Measurements from ENCODE around the gene BLZF1.
"Not testable (repeated sequence)": the region's sequence is repeated elsewhere in the genome, so short reads cannot be mapped to it uniquely, and the experiment has no call there.

Gene BLZF1, protein sequence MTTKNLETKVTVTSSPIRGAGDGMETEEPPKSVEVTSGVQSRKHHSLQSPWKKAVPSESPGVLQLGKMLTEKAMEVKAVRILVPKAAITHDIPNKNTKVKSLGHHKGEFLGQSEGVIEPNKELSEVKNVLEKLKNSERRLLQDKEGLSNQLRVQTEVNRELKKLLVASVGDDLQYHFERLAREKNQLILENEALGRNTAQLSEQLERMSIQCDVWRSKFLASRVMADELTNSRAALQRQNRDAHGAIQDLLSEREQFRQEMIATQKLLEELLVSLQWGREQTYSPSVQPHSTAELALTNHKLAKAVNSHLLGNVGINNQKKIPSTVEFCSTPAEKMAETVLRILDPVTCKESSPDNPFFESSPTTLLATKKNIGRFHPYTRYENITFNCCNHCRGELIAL

GRCh38 chr1:169367686-169368405 is at the start of gene BLZF1, which contains the start of gene NME7:
Gene BLZF1 (plus strand): TSS chr1:169368195. CDS start chr1:169369523, 1,328 bp downstream.
Gene NME7 (minus strand): TSS chr1:169367797. CDS start chr1:169367710, 87 bp downstream.
- TF ChIP-seq POLR2A (IDR thresholded peaks at IDR 0.05; ENCODE audit: low read length) (peak; percentile 87), GATA1 (IDR thresholded peaks at IDR 0.05; ENCODE audit: low read depth, low read length) (no peak)
- DNase-seq, result peak; percentile 98

- TF ChIP-seq POLR2A (IDR thresholded peaks at IDR 0.05; ENCODE audit: low read length) (no peak), GATA1 (IDR thresholded peaks at IDR 0.05; ENCODE audit: low read depth, low read length) (no peak)
- no peak for DNase-seq
These were observed 49.3 kb upstream of the BLZF1 start for GRCh38 chr1:169318536-169319244.

- TF ChIP-seq POLR2A (IDR thresholded peaks at IDR 0.05; ENCODE audit: low read length) (no peak), GATA1 (IDR thresholded peaks at IDR 0.05; ENCODE audit: low read depth, low read length) (no peak)
- DNase-seq, result peak in 1 of 2 experiments; percentile 11
These were observed 46.5 kb upstream of the BLZF1 start for GRCh38 chr1:169321539-169321938.

DNA sequence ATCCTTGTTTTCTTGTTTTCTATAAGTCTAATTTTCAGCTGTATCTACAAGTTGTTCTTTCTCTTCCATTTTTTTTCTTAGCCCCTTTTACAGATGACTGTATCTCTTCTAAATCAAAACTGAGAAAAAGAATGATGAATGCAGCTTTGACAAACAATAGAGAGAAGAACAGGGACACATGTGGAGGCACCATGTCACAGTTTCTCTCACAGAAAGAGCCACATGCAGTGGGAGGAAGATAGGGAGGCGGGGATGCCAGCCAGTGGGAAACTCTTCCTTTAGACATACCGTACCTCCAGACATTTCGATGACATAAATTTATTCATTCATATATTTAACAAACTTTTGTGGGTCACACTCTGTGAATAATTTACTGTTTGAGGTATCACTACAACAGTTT is 45.9 kb upstream of the BLZF1 start:
- TF ChIP-seq GATA1 (IDR thresholded peaks at IDR 0.05; ENCODE audit: low read depth, low read length) (no peak), POLR2A (IDR thresholded peaks at IDR 0.05; ENCODE audit: low read length) (no peak)
- DNase-seq, result no peak

DNA sequence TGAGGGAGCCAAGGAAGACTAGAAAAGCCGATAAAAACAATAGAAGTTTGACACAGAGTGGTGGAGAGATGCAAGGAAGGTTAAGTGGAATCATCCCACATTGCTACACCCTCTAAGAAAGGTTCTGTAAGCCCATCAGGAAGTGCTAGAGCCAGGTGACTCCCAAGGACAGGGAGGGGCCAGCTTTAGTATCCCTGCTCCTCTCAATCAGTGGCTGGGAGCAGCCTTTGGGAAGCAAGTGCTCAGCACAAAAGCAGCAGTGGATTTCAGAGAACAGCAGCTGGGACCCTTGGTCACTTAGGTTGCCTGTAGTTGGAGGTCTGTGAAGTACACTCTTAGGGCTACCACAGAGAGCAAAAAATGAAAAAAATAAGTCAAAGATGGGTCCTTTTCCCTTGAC is 42.9 kb upstream of the BLZF1 start:
- DNase-seq, result no peak
- TF ChIP-seq GATA1 (IDR thresholded peaks at IDR 0.05; ENCODE audit: low read depth, low read length) (no peak), POLR2A (IDR thresholded peaks at IDR 0.05; ENCODE audit: low read length) (no peak)

DNA sequence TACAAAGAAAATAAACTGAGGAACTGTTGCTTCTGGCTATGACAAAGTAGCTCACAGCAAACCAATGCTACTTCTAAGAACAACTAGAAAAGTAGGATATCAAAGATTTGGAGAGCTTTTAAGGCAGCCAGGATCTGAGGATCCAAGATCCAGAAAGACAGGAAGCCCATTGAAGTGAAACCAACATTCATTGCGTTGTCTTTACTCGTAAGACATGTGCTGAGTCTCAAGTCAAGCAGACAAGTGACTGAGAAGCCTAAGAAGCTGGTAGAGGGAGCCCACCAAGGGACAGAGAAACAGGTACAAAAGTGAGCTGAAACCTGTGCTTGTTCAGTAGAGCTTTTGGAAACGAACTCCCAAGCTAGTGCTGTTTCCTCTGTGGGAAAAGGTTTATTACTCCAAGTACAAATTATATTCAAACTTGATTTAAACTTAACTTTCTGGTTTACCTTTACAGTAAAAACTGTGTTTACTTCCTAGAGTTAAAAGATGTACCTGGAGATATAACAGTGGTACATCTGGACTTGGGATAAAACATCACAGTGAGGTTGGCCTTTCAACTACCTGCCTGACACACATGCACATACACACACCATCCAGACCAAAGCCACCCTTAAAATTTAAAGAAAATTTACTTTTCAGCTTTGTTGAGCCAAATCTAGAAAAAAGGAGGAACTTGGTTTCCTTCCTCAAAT is 41.6 kb upstream of the BLZF1 start:
- DNase-seq, result peak; percentile 55 to 69
- no peak for TF ChIP-seq POLR2A (IDR thresholded peaks at IDR 0.05; ENCODE audit: low read length)
- no peak for TF ChIP-seq GATA1 (IDR thresholded peaks at IDR 0.05; ENCODE audit: low read depth, low read length)

GRCh38 chr1:169326956-169327268 is 41.1 kb upstream of the BLZF1 start:
- peak; percentile 77 to 78 for DNase-seq
- TF ChIP-seq POLR2A (IDR thresholded peaks at IDR 0.05; ENCODE audit: low read length), result peak; percentile 36
- TF ChIP-seq GATA1 (IDR thresholded peaks at IDR 0.05; ENCODE audit: low read depth, low read length), result no peak

GRCh38 chr1:169327875-169328274 is 40.1 kb upstream of the BLZF1 start:
- TF ChIP-seq GATA1 (IDR thresholded peaks at IDR 0.05; ENCODE audit: low read depth, low read length), result peak; percentile 16
- TF ChIP-seq POLR2A (IDR thresholded peaks at IDR 0.05; ENCODE audit: low read length), result peak; percentile 30
- peak; percentile 79 to 90 for DNase-seq

GRCh38 chr1:169329383-169329782 is 38.6 kb upstream of the BLZF1 start:
- TF ChIP-seq GATA1 (IDR thresholded peaks at IDR 0.05; ENCODE audit: low read depth, low read length), result no peak
- TF ChIP-seq POLR2A (IDR thresholded peaks at IDR 0.05; ENCODE audit: low read length), result no peak
- DNase-seq, result no peak

DNA sequence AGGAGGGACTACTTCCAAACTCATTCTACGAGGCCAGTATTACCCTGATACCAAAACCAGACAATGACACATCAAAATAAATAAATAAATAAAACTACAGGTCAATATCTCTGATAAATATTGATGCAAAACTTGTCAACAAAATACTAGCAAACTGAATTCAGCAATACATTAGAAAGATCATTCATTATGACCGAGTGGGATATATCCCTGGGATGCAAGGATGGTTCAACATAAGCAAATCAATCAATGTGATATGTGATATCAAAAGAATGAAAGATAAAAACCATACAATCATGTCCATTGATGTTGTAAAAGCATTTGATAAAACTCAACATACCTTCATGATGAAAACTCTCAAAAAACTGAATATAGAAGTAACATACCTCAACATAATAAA is 37.1 kb upstream of the BLZF1 start:
- TF ChIP-seq POLR2A (IDR thresholded peaks at IDR 0.05; ENCODE audit: low read length) (no peak), GATA1 (IDR thresholded peaks at IDR 0.05; ENCODE audit: low read depth, low read length) (no peak)
- DNase-seq, result no peak

- DNase-seq, result not testable (repeated sequence)
These were observed 33.3 kb upstream of the BLZF1 start for GRCh38 chr1:169334727-169335126.

DNA sequence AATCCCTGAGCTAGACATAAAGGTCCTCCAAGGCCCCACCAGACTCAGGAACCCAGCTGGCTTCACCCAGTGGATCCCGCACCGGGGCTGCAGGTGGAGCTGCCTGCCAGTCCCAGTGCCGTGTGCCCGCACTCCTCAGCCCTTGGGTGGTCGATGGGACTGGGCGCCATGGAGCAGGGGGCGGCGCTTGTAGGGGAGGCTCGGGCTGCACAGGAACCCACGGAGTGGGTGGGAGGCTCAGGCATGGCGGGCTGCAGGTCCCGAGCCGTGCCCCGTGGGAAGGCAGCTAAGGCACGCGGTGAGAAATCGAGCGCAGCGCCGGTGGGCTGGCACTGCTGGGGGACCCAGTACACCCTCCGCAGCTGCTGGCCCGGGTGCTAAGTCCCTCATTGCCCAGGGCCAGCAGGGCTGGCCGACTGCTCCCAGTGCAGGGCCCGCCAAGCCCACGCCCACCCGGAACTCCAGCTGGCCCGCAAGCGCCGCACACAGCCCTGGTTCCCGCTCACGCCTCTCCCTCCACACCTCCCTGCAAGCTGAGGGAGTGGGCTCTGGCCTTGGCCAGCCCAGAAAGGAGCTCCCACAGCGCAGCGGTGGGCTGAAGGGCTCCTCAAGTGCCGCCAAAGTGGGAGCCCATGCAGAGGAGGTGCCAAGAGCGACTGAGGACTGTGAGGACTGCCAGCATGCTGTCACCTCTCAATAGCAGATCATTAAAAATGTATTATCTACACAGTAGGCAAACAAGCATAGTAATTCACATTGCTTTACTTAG is 30.9 kb upstream of the BLZF1 start:
- not testable (repeated sequence) for DNase-seq

- peak; percentile 54 to 70 for DNase-seq
- TF ChIP-seq POLR2A (IDR thresholded peaks at IDR 0.05; ENCODE audit: low read length) (peak; percentile 39), GATA1 (IDR thresholded peaks at IDR 0.05; ENCODE audit: low read depth, low read length) (no peak)
These were observed 29.4 kb upstream of the BLZF1 start for GRCh38 chr1:169338617-169339016.
